ENCODE measurements around the gene DNAJC27.

The DNAJC27 gene

DNA sequence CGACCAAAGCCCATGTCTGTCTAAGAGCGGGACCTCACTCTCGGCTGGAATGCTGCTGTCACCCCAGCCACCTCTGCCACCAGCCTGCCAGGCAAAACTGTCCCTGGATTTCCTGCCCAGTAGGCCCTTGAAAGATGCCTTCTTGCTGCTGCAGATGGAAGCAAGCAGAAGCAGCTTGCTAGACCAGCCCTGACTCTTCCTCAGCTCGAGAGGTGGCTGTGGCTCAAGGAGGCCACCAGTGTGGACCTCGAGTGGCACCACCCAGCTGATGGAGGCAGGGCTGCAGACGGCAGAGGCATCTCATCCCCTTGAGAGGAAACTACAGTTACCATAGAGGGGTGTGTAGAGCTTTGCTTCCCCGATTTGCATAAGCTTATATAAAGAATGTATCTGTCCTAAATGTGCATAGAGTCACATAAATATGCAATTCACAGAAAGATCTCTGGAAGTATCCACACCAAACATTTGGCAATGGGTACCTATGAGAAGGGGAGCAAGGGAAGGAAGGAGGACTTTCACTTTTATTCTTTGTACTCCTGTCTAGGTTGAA, 72.3 kb downstream of the DNAJC27 start:
- DNase-seq, result no peak

DNA sequence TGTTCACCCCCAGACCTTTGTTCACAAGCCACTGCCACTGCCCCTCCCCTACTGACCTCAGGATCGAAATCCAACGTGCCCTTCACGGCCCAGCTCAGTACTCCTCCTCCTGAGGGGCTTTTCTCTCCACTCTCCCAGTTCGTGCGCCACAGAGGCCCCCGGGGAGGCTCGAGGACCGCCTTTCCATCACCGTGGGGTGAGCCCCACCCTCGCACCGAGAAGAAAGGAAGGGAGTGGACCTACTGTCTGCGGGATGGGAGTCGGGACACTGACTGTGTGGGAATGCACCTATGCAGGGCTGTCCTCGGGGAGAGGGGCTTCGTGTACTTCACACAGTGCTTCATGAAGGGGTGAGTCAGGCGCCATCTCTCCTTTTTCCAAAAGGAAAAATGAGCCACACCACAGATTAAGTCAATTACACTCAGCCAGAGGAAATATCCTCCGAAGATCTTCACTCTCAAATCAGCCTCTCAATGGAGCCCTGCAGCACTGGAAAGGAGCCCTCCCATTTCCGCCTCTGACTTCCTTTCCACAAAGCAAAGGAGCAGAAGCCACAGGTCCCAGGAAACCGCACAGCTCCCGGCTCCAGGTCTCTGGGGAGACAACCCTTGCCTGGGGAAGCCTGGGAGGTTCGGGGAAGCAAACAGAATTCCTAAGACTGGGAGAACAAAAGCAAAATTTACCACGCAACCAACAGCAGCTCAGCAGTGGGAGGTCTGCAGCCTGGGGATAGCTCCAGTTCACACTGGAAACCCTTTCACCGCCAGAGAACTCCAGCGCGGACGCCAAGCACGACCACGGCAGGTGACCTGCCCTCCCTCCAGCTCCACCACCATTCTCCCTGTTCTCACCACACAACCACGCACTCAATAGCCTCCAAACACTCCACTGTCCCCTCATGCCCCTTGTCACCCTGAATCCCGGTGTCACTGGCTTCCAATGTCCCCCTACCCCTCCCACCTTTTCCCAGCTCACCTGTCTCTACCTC, 73.3 kb downstream of the DNAJC27 start:
- no peak for DNase-seq

DNA sequence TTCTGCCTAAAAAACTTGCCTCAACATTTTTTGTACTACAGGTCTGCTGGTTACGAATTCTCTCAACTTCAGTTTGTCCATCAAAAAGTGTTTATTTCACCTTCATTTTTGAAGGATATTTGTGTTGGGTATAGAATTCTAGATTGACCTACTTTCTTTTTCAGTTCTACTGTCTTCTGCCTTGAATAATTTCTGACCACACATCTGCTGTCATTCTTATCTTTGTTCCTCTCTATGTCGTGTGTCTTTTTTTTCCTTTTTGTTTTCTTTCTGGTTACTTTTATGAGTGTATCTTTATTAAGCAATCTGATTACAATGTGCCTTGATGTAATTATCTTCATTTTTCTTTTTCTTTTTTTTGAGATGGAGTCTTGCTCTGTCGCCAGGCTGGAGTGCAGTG, 77.0 kb downstream of the DNAJC27 start:
- DNase-seq, result no peak

DNA sequence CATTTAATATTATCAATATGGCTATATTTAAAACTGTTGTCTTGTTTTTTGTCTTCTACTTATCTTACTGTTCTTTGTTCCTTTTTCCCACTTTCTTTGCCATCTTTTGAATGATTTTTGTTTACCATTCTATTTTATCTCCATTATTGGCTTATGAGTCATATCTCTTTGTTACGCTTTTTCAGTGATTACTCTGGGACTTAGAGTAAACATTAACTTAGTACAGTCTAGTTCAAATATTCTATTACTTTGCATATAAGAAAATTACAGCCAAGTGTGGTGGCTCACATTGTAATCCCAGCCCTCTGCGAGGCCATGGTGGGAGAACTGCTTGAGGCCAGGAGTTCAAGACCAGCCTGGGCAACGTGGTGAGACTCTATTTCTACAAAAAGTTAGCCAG, 77.8 kb downstream of the DNAJC27 start:
- DNase-seq, result no peak
